HL-60/S4 treated with retinoic acid at 250 ng/mL for 4 days and 3 days (cell line): ENCODE results near the gene NLRP5.

Experiments used
- in situ Hi-C: fragments of 300-500 bp; cut with MboI; formaldehyde crosslinking; loops from 2 replicates; pipeline ENCODE4 v1.7.0; 2022; ENCODE audit warnings: low sequenced_read_pairs

The NLRP5 gene

DNA sequence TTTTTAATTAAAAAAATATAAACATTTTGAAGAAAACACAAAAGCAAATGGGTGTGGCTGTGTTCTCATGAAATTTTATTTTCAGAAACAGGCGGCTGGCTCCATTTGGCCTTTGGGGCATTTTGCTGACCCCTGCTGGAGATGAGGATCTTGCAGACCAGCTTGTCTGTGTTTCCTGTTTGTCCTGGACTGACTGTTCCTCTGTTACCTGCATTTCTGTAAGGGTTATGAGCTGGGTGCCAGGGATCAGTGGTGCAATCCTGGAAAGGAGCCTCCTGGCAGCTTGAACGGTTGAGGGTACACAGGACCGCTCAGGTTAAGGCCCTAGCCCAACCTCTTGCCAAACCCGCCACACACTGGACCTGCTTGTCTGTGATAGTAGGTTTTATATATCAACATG, 84.6 kb downstream of the NLRP5 start:
- in situ Hi-C loops, result loop anchor here (10.0 kb wide), 1 partner anchor 104 kb away; the partner anchor contains the start of gene GALP

DNA sequence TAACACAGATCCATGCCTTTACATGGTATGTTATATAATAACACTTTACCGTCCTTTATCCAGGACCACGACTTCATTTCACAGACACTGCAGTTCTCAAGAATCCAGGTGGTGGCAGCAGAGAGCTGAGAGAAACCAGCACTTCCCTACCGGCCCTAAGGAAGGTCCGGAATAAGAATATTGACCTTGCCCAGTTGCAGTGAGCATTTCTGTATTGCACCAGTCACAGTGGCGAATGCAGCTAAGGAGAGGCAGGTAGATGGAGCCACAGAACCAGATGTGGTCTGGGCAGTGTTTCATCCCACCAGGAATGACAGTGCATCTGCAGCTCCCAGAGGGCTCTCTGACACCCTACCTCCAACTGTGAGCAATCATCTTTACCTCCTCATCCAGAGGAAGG, 89.9 kb downstream of the NLRP5 start:
- in situ Hi-C loops, result loop anchor here (10.0 kb wide), 1 partner anchor 98 kb away; the partner anchor contains the start of gene GALP

GRCh38 chr19:56079609-56080008, 93.0 kb downstream of the NLRP5 start:
- in situ Hi-C loops, result loop anchor here (10.0 kb wide), 1 partner anchor 95 kb away; the partner anchor contains the start of gene GALP

- in situ Hi-C loops, result no loop called here
These were observed 94.3 kb downstream of the NLRP5 start for GRCh38 chr19:56080669-56081401.

DNA sequence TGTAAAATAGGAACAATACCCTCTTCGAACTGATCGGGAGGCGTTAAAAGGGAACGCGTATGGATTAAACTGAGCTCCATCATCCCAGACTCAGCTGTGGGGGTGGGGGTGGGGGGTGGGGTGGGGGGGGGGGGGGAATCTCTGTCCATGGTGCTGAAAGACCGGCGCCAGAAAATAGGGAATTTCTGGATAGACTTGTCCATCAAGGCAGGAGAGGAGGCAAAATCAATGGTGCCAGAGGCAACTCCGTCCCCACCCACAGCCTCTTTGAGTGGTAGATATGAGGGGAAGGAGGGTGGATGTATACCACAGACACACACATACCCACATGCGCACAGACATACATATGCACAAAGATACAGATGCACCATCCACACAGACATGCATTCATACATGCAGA, 97.1 kb downstream of the NLRP5 start:
- in situ Hi-C loops, result no loop called here

GRCh38 chr19:56084835-56085536, 98.4 kb downstream of the NLRP5 start:
- in situ Hi-C loops, result no loop called here

- in situ Hi-C loops, result no loop called here
These were observed 99.1 kb downstream of the NLRP5 start for GRCh38 chr19:56085571-56086275.

GRCh38 chr19:56086671-56087430, 100.3 kb downstream of the NLRP5 start:
- in situ Hi-C loops, result no loop called here

DNA sequence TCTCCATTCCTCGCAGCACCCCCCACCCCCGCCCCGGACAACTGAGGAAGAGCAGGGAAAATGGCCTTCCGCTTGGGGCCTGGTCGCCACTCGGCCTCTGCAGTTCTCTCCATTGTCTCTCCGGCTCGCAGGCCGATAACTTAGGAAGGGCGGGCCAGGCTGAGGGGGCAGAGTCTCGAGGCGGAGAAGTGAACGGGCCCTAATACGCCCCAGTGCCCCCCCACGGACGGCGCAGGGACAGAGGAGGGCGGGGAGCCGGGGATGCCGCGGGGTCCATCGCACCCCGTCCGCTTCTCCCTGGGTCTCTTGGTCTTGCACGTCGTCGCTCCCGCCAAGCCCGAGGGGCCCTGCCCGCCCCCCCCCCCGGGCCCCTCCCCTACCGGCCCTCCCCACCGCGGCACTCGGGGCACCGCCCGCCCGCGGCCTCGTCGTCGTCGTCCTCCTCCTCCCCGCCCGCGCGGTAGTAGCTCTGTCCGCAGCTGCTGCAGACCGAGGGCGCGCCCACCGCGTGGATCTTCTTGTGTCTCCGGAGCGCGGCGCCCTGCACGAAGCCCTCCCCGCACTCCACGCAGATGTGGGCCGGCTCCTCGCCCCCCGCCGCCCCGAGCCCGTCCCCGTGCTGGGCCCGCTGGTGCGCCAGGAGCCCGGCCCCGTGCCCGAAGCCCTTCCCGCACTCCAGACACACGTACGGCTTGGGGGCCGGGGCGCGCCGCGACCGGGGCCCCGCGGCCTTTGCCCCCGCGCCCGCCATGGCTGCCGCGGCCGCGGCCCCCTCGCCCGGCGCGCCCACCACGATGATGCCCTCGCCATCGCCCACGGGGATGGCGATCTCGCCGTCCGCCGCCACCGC, 101.3 kb downstream of the NLRP5 start:
- in situ Hi-C loops, result no loop called here

- in situ Hi-C loops, result no loop called here
These were observed 102.1 kb downstream of the NLRP5 start for GRCh38 chr19:56088497-56089215.

GRCh38 chr19:56089344-56089743, 102.8 kb downstream of the NLRP5 start:
- in situ Hi-C loops, result no loop called here

DNA sequence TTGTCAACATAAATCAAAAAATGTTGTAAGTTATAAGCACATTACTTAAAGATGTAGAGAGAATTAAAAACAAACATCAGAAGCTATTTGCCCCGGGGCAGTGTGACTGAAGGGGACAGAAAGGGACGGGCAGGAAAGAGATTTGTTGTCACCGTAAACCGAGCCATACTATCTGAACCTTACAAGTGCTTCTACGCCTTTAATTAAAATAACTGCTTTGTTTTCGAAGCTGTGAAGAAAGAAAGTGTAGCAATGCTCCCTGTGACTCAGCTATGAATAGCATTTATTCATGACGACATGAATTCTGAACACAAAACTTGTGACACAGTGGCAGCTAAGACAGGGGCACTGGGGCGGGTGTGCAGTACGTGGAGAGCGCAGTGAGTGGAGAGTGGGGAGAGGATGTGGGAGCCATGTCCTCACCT, 104.5 kb downstream of the NLRP5 start:
- in situ Hi-C loops, result no loop called here

DNA sequence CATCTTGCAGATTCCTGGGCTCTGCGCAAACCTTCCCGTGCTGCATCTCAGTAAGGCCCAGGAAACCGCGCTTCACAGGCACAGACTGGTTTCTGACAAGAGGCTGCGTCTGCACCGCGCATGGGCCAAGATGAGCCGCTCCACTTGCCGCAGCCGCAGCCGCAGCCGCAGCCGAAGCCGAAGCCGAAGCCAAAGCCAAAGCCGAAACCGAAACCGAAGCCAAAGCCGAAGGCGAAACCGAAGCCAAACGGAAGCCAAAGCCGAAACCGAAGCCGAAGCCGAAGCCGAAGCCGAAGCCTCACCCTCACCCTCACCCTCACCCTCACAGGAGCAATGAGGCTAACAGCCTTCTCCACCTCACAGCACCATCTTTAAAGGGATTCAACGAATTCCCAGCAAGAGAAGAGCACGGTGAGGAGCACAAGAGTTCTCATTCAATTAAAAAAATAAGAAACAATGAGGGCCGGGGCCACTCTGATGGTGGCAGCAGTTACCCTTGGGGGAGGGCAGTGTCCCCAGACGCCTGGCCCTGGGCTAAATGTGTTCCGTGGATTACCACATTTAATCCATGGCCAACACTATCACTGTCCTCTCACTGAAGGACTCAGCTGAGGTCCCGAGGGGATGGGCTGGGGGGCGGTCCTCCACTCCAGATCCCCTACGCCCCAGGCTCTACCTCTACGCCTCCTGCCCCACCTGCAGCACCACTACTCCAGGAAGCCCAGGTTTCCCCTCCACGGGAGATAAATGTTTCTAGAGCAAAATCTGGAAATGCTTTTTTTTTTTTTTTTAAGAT, 105.4 kb downstream of the NLRP5 start:
- in situ Hi-C loops, result no loop called here

GRCh38 chr19:56092685-56093631, 106.4 kb downstream of the NLRP5 start:
- in situ Hi-C loops, result no loop called here

GRCh38 chr19:56094449-56094848, 107.9 kb downstream of the NLRP5 start:
- in situ Hi-C loops, result no loop called here

DNA sequence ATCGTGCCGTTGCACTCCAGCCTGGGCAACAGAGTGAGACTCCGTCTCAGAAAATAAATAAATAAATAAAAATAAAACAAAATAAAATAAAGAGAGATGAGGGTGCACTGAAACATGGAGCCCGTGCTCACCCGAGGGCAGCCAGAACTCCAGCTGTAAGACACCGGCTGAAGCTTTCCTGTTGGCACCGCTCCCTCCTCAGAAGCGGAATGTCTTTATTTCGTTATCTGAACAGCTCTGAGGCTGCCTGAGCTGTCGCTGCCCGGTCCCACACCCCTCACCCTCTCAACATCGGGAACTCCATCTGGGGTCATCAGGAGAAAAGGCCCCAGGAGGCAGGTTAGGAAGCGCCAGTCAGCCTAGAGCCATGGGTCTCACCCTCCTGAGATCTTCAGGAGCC, 110.1 kb downstream of the NLRP5 start:
- in situ Hi-C loops, result no loop called here

- in situ Hi-C loops, result no loop called here
These were observed 110.7 kb downstream of the NLRP5 start for GRCh38 chr19:56097306-56097705.
